Breast epithelium (tissue), 3 donors: ENCODE measurements around the gene ADGB.

Experiments used
- CTCF ChIP-seq, 3 donors: fragments of 450-650 bp; IDR thresholded peaks; one replicate each; pipeline ENCODE4 v1.5.1; 2016 to 2017; ENCODE audit warnings: antibody characterized with exemption in 3 of 3, mild to moderate bottlenecking in 3 of 3, moderate library complexity in 3 of 3
- POLR2A ChIP-seq: fragments of 450-650 bp; IDR thresholded peaks from one replicate; pipeline ENCODE4 v1.6.1; 2016; ENCODE audit warnings: antibody characterized with exemption, mild to moderate bottlenecking, moderate library complexity

- no peak for TF ChIP-seq CTCF (IDR thresholded peaks at IDR 0.05)
- no peak for TF ChIP-seq POLR2A
These were observed 37.7 kb downstream of the ADGB start for GRCh38 chr6:146636481-146636880.
